Right lobe of liver (tissue), 4 donors: ENCODE data around the gene PDCD4.

Experiments used
- POLR2A ChIP-seq: fragments of 450-650 bp; IDR thresholded peaks from one replicate; pipeline ENCODE4 v1.6.1; 2017; ENCODE audit warnings: antibody characterized with exemption, mild to moderate bottlenecking
- TF ChIP-seq, protein P1 (sequence below), 4 donors: fragments of 200-600 bp in 3 of 4; fragments of 450-650 bp in 1 of 4; IDR thresholded peaks; one replicate each; pipeline versions ENCODE4 v1.5.1 to v1.8.0; 2016 to 2022; ENCODE audit warnings: antibody characterized with exemption in 4 of 4, mild to moderate bottlenecking in 2 of 4
- donor health status: DM: no; HTN: no; CAD: no.
- donor health status: DM: no; HTN: no; CAD: no.
- donor health status: DM: no; HTN: yes; CAD: no.

DNA sequence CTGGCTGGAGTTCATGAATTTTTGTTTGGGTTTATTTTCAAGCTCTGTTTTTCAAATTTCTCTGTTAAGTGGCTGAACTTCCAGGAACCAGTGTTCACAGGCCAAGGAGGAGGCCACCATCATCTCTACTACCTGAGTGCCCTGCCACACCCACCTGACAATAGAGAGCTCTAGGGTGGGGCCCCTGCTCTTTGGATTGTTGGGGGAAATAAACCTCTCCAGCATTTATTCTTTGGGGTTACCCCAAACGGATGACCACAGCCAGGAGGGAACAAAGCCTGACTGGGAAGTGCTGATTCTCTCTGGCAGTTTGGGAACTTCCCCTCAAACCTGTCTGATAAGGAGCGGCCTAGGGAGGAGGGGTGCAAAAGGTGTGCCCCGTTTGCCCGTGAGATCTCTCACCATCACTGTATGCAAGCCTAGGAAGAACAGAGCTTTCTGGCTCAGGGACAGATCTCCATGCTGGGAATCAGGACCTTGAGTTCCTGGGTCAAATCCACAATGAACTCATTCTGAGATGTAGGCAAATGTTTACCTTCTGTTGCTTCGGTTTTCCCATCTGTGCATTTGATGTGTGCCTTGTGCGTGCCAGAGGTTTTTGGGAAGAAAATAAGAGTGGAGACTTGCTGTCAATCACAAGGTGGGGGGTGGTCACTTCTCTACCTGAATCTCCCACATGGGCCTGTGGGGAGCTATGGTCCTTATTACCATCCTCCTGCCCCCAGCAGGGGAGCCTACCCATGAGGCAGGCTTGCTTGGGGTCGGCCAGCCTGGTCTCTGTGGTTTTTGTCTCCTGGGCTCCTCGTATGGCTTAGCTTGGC lies 27.7 kb upstream of the PDCD4 start:
- TF ChIP-seq, protein P1, sequence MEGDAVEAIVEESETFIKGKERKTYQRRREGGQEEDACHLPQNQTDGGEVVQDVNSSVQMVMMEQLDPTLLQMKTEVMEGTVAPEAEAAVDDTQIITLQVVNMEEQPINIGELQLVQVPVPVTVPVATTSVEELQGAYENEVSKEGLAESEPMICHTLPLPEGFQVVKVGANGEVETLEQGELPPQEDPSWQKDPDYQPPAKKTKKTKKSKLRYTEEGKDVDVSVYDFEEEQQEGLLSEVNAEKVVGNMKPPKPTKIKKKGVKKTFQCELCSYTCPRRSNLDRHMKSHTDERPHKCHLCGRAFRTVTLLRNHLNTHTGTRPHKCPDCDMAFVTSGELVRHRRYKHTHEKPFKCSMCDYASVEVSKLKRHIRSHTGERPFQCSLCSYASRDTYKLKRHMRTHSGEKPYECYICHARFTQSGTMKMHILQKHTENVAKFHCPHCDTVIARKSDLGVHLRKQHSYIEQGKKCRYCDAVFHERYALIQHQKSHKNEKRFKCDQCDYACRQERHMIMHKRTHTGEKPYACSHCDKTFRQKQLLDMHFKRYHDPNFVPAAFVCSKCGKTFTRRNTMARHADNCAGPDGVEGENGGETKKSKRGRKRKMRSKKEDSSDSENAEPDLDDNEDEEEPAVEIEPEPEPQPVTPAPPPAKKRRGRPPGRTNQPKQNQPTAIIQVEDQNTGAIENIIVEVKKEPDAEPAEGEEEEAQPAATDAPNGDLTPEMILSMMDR (IDR thresholded peaks at IDR 0.05) = no peak
- no peak for TF ChIP-seq POLR2A
